HG03045 (cell line): Measurements from ENCODE around the gene SCAF8.
A peak's percentile ranks its signal among the peaks of the same experiment; 100 is the strongest.
"Not testable (repeated sequence)": the region's sequence is repeated elsewhere in the genome, so short reads cannot be mapped to it uniquely, and the experiment has no call there.

Source experiments
- ATAC-seq: cut with Tn5 transposase; IDR thresholded peaks from one replicate; pipeline ENCODE4 v1.9.1; 2021; ENCODE audit warnings: mild to moderate bottlenecking, moderate library complexity; ENCODE audit not compliant: unreplicated experiment

The SCAF8 gene

DNA sequence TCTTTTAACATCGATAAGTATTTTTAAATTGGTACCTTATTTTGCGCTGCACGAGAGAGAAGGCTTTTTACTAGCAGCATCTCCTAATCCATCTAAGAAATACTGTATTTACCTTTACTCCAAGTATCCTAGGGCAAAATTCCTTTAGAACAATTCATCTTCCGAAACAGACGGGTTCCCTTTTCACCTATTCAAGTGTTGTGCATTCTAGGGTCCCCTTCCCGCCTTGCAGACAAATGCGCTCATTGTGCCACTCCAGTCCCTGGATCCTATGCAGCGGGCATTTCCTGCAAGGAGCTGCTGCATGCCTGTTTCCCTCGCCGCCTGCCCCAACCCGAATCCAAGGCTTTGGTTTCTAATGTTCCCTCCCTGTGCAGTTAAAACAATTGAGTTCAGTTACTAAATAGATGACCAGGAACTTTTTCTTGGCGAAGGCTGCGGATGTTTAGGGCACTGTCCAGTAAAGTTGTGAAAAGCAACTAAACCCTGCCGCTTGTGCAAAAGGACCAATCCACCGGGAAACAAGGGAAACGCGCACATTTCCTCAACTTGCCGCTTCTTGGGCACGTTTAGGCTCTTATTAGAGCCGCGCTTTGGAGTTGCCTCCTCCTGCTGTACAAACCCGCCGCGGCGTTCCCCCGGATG, 556 bp upstream of the SCAF8 start:
- no peak for ATAC-seq

DNA sequence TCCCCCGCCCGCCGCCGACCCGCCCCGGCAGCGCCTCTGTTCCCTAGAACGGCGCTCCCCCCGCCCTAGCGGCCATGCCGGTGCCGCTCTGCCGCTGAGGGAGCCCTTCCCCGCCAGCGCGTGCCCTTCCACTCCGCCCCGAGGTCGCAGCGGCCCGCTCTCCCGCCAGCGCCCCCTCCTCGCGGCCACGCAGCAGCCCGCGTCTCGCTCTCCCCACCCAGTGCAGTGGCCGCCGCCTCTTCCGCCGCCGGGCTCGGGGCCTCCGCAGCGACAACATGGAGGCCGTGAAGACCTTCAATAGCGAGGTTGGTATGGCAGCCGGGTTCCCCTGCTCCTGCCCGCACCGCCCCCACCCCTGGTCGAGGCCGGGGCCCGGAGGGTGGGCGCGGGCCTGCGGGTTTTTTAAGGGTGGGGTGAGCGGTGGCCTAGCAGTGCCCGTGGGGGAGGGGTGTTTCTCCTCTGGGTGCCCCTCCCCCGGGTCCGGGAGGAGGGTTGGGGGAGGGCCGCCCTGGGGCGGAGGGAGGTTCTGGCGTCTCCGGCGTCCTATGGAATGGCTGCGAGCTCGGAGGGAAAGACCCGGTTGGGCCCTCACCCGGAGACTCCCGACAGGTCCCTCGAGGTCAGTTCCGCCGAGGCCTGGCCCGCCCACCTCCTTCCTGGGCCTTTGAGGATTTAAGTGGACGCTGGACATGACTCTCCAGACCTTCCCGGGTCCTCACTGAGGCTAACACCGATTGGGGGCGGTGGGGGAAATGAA, 588 bp downstream of the SCAF8 start:
- ATAC-seq, result peak; percentile 76

- ATAC-seq, result no peak
Observed at GRCh38 chr6:154736618-154737259, 3.5 kb downstream of the SCAF8 start.

- no peak for ATAC-seq
Observed at GRCh38 chr6:154737424-154737823, 4.2 kb downstream of the SCAF8 start.

- ATAC-seq, result no peak
Observed at GRCh38 chr6:154738551-154738961, 5.3 kb downstream of the SCAF8 start.

DNA sequence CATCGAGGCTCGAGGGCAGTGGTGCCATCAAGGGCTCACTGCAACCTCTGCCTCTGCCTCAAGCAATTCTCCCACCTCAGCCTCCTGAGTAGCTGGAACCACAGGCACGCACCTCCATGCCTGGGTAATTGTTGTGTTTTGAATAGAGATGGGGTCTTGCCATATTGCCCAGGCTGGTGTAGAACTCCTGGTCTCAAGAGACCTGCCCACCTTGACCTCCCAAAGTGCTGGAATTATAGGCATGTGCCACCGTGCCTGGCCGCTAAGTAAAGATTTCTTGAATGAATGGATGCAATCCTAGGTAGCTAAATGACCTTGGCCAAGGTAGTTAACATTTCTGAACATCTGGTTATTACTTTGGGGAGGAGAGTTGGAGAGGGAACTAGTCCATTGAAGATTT, 7.4 kb downstream of the SCAF8 start:
- no peak for ATAC-seq

DNA sequence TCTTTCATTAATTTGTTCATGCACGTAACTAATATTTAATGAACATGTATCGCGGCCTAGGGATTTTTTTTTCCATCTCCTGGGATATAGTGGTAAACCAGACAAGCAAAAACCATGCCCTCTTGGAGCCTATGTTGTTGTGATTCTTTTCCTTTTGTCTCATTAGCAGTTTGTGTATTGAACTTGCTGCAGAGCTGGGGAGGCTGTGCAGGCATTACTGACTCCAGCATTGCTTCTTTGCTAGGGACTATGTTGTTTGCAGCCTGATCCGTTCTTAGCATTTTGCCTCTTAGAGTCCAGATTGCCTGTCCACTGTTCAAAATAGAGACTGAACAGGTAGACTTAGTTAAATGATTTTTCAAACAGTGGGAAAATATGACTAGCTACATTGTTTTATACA, 9.7 kb downstream of the SCAF8 start:
- no peak for ATAC-seq

- ATAC-seq, result not testable (repeated sequence)
Observed at GRCh38 chr6:154744029-154744745, 11.0 kb downstream of the SCAF8 start.

DNA sequence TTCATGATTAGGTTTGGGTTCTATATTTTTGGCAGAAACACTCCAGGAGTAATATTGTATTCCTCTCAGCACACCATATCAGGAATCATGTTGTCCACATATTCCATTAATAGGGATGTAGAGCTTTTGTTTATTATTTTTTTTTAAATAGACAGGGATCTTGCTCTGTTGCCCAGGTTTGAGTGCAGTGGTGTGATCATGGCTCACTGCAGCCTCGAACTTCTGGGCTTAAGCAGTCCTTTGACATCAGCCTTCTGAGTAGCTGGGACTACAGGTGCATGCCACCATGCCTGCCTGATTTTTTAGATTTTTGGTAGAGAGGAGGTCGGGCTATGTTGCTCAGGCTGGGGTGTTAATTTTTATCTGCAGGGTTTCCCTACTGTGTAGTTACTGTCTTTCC, 12.0 kb downstream of the SCAF8 start:
- ATAC-seq, result no peak

DNA sequence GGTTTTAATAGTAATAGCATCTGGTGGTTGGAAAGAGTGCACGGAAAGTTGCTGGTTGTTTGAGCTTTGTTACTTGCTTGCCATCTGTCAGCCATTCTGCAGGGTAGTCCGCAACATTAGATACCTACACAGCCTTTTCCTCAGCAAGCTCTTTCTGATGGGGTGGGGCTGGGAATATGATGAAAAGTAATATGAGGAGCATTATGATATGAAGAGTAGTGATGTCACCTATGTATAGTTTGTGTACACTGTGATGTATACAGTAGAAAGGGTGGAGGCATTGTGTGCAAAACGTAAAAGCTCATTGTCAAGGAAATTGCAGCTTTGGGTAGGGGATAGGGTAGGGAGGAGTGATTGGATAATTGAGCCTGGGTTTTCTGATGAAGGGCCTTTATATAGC, 16.1 kb downstream of the SCAF8 start:
- ATAC-seq, result no peak

DNA sequence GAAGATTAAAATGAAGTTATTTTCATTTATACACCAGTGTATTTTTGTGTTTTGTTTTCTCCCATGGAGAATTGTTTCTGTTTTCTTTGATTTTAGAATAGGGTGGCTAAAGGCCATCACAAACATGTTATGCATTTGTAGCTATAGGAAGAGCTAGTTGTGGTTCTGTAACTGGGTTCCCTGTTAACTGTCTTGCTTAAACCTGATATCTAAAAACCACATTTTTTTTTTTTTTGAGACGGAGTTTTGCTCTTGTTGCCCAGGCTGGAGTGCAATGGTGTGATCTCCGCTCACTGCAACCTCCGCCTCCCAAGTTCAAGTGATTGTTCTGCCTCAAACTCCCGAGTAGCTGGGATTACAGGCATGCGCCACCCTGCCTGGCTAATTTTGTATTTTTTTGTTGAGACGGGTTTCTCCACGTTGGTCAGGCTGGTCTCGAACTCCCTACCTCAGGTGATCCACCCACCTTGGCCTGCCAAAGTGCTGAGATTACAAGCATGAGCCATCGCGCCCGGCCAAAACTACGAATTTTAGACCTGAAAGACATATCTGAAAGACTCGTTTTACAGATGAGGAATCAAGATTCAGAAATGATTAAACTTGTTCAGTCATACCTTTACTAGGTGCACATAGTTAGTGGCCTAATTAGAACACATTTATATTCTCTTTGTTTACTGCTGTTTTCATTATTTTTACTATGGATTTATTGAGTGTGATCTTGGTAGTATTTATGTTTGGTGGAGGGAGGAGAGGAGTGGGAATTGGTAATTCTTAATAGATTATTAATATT, 18.0 kb downstream of the SCAF8 start:
- no peak for ATAC-seq

DNA sequence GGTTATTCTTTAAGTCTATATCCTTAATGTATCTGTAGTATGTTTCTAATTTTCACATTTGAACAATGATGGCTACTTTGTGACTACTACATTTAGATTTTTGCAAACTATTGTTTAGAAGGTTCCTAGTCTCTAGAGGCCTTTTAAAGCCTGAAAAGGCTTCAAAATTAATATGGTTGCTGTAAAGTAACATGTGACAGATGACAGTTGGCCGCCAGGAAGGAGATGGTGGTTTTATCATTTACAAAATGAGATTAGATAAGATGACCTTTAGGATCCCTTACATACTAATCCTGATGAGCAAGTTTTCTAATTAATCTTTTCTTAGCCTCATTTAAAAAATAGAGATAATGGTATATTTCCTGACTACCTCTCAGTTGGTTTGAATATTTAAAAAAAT, 18.8 kb downstream of the SCAF8 start:
- no peak for ATAC-seq

DNA sequence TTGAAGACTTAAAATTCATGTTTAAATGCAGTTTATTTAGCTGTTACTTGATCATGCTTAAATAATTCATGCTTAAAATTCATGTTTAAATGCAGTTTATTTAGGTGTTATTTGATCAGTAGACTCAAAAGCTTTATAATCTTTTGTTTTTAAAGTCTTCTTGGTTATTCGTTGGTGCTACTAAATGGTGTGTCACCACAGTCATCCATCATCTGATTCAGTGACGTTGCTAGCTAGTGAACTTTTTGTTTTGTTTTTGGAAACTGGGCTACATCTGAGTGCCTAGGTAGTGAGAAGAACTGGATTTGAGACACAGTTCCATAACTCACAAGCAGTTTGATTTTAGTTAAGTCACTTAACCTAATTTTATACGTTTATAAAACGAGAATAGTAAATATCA, 20.9 kb downstream of the SCAF8 start:
- ATAC-seq, result no peak

- no peak for ATAC-seq
Observed at GRCh38 chr6:154757352-154758050, 24.3 kb downstream of the SCAF8 start.

DNA sequence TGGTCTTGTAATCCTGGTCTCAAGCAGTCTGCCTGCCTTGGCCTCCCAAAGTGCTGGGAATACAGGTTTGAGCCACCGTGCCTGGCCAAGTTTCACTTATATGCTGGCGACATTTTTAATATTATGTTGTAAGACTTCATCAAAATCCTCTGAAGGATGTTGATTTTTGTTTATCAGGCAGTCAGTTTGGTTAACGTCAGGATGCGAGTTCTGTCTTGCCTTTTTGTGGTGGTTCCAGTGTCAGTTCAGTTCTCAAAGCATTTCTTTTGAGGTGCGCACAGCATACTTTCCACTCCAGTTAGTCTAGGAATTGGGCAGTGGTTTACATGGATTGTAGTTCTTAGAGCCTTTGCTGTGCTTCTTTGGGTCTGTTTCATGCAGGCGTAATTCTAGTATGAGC, 24.9 kb downstream of the SCAF8 start:
- no peak for ATAC-seq

DNA sequence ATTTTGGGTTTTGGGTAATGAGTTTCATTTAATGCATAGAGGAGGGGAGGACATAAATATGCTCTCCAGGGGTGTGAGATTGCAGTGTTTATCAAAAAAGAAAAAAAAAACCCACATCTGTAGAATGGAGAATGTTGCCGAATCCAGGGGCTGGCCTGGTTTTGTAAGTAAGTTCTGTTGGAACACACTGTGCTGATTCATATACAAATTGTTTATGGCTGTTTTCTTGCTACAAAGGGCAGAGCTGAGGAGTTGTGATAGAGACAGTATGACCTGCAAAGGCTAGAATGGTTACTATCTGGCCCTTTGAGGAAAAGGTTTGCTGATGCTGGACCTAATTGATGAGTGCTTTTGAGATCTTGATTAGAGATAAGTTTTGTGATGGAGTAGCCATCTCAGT, 30.4 kb downstream of the SCAF8 start:
- no peak for ATAC-seq

DNA sequence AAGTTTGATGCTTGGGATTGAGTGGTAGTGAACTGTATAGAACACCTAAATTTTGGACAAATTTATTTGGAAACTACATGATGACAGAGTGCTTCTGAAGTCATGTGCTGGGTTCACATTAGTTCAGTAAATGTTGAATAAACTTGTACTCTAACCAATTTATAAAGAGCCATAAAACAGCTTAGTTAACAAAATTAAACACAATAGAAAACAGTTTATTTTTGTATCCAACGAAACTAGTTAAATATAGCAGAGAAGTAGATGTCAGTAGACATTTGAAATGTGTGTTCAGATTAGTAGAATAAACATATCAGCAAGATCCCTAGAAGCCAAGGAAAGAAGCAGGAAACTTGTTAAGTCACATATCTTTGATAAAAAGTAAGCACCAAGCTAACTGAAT, 32.1 kb downstream of the SCAF8 start:
- no peak for ATAC-seq

GRCh38 chr6:154766288-154766687, 33.1 kb downstream of the SCAF8 start:
- ATAC-seq, result no peak

DNA sequence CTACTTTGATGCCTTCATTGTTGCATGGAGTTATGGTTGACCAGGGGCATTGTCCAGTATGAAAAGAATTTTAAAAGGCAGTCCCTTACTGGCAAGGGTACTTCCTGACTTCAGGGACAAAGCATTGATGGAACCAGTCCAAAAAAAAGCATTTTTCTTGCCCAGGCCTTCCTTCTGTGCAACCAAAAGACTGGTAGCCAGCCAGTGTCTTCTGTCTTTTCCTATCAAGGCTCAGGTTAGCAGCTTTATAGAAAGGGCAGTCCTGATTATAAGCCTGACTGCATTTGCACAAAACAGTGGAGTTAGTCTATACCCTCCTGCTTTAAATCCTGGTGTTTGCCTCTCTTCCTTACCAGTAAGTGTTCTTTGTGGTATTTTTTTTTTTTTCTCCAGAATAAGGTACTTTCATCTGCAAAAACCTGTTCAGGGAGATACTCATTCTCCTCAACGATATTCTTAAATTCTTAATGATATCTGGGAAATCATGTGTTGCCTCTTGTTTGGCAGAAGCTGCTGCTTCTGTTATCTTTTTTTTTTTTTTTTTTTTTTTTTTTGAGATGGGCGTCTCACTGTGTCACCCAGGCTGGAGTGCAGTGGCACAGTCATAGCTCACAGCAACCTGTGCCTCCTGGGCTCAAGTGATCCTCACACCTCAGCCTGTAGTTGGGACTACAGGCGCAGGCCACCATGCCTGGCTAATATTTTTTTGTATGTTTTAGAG, 33.9 kb downstream of the SCAF8 start:
- ATAC-seq, result no peak

GRCh38 chr6:154768280-154768679, 35.1 kb downstream of the SCAF8 start:
- no peak for ATAC-seq
